Keratinocyte (primary cell): ENCODE measurements around the gene EIF3D. TPM values are rescaled to one million over a fixed set of nuclear protein-coding genes. Genes with fewer than 3 reads are reported as not detected.

ENCODE experiments used
- DNase-seq: peaks from one replicate; pipeline ENCODE4 v3.0.0-alpha.2; 2011; ENCODE audit warnings: low read depth, missing footprints, low spot score
- FAIRE-seq: peaks from 2 replicates; lab custom pipeline; 2011; peaks lifted over from hg19 to GRCh38; lab: Jason Lieb, UNC
- H2AFZ ChIP-seq: 2 replicates; pipeline ENCODE4 v1.6.0; 2012; ENCODE audit warnings: low read length, control low read depth, inconsistent platforms; ENCODE audit not compliant: control insufficient read depth
- H3K27ac ChIP-seq: 2 replicates; pipeline ENCODE4 v1.5.1; 2011; ENCODE audit warnings: low read length; ENCODE audit not compliant: control insufficient read depth, insufficient read depth
- H3K27me3 ChIP-seq: 3 replicates; pipeline ENCODE4 v1.6.0; 2011; ENCODE audit warnings: low read length; ENCODE audit not compliant: control insufficient read depth, insufficient read depth; ENCODE audit errors: extremely low read depth
- H3K36me3 ChIP-seq, 2 experiments: 2 replicates in 1 of 2; 3 replicates in 1 of 2; pipeline ENCODE4 v1.5.1; 2011; ENCODE audit warnings: low read length in 2 of 2, mild to moderate bottlenecking in 1 of 2; ENCODE audit not compliant: control insufficient read depth in 2 of 2, insufficient read depth in 2 of 2; ENCODE audit errors: extremely low read depth in 1 of 2
- H3K4me1 ChIP-seq: 3 replicates; pipeline ENCODE4 v1.5.1; 2011; ENCODE audit warnings: low read length; ENCODE audit not compliant: control insufficient read depth, insufficient read depth; ENCODE audit errors: extremely low read depth
- H3K4me2 ChIP-seq: 3 replicates; pipeline ENCODE4 v1.6.0; 2011; ENCODE audit warnings: low read depth, low read length; ENCODE audit not compliant: control insufficient read depth, insufficient read depth; ENCODE audit errors: extremely low read depth
- H3K4me3 ChIP-seq, 3 experiments: fragments of 200-600 bp in 1 of 3; sonication (generic) in 1 of 3; 2 replicates in 2 of 3; 3 replicates in 1 of 3; pipeline ENCODE4 v1.5.1; 2011 to 2016; ENCODE audit warnings: low read length in 3 of 3, mild to moderate bottlenecking in 3 of 3, control low read depth in 2 of 3, inconsistent platforms in 1 of 3, low read depth in 1 of 3, mixed read lengths in 1 of 3, mixed run types in 1 of 3, moderate library complexity in 1 of 3; ENCODE audit not compliant: control insufficient read depth in 2 of 3, insufficient read depth in 2 of 3; ENCODE audit errors: extremely low read depth in 1 of 3
- H3K79me2 ChIP-seq: 2 replicates; pipeline ENCODE4 v1.6.0; 2012; ENCODE audit warnings: low read length; ENCODE audit not compliant: control insufficient read depth, insufficient read depth
- H3K9ac ChIP-seq: 3 replicates; pipeline ENCODE4 v1.6.0; 2011; ENCODE audit warnings: low read length; ENCODE audit not compliant: control insufficient read depth, insufficient read depth; ENCODE audit errors: extremely low read depth
- H3K9me1 ChIP-seq: 3 replicates; pipeline ENCODE4 v1.6.0; 2011; ENCODE audit warnings: low read length; ENCODE audit not compliant: control insufficient read depth, insufficient read depth; ENCODE audit errors: extremely low read depth
- H3K9me3 ChIP-seq: 2 replicates; pipeline ENCODE4 v1.5.1; 2012; ENCODE audit warnings: low read depth, low read length; ENCODE audit not compliant: control insufficient read depth
- H4K20me1 ChIP-seq: 3 replicates; pipeline ENCODE4 v1.6.0; 2011; ENCODE audit warnings: low read length; ENCODE audit not compliant: control insufficient read depth, insufficient read depth; ENCODE audit errors: extremely low read depth
- CTCF ChIP-seq, 3 experiments: IDR thresholded peaks in 1 of 3; conservative IDR thresholded peaks in 1 of 3; optimal IDR thresholded peaks in 1 of 3; 2 replicates in 2 of 3; 3 replicates in 1 of 3; pipeline versions ENCODE3 to v1.5.1; 2011; ENCODE audit warnings: low read length in 3 of 3, mild to moderate bottlenecking in 3 of 3, moderate library complexity in 2 of 3, control low read depth in 1 of 3, inconsistent platforms in 1 of 3; ENCODE audit not compliant: insufficient read depth in 2 of 3; ENCODE audit errors: extremely low read depth in 1 of 3
- EZH2 ChIP-seq: IDR thresholded peaks from one replicate; pipeline ENCODE4 v1.6.1; 2012; ENCODE audit warnings: inconsistent platforms, mild to moderate bottlenecking, low read length, moderate library complexity
- dilution Hi-C: fragments of 300-500 bp; cut with MboI; formaldehyde crosslinking; loops from one replicate; pipeline ENCODE4 v1.7.0; 2020; ENCODE audit warnings: low sequenced_read_pairs; ENCODE audit not compliant: extremely low pct_ligation_motif_present
- polyA plus RNA-seq, 5 experiments: library from polyadenylated mRNA; depleted of rRNA in 3 of 5; stranded (reverse) in 3 of 5; stranded (forward) in 1 of 5; unstranded in 1 of 5; fragments of >200 nt; gene quantifications; 1 replicate in 1 of 5; 2 replicates in 3 of 5; 3 replicates in 1 of 5; pipeline versions ENCODE4 v1.2.1 to v1.2.3, GENCODE V29; 2011 to 2012; ENCODE audit warnings: missing spikeins in 2 of 5, low read depth in 1 of 5, low replicate concordance in 1 of 5

The EIF3D gene
- polyA plus RNA-seq, 1 donor (not counting 4 experiments of a cell fraction or from before 2014, with no cell fraction given): 408 TPM

- Histone ChIP-seq H3K4me1 (peaks cover 14% of the 10 kb centered on the region), H3K4me3 (no peak overlapping the region), H3K4me2 (no peak overlapping the region), H2AFZ (no peak overlapping the region), H3K9me1 (no peaks in the 10 kb centered on the region), H3K9ac (no peak overlapping the region), H3K79me2 (peaks cover 15% of the 10 kb centered on the region), H3K36me3 (peaks cover 0 to 3% of the 10 kb centered on the region in 2 experiments), H4K20me1 (no peaks in the 10 kb centered on the region), H3K27me3 (no peaks in the 10 kb centered on the region), H3K9me3 (no peaks in the 10 kb centered on the region), H3K27ac (no peak overlapping the region)
- no peak for FAIRE-seq
- DNase-seq: no peak
- dilution Hi-C loops: no loop called here
- no peak for TF ChIP-seq EZH2
- TF ChIP-seq CTCF (optimal IDR thresholded peaks at IDR 0.05 in 1 of 3, IDR thresholded peaks at IDR 0.05 in 1 of 3, conservative IDR thresholded peaks at IDR 0.05 in 1 of 3; ENCODE audit: extremely low read depth in 1 of 3, insufficient read depth in 2 of 3, low read length in 3 of 3): no peak
These were observed 3.5 kb upstream of the EIF3D start for GRCh38 chr22:36532466-36532865.

- H3K79me2 ChIP-seq: peaks cover 49% of the 10 kb centered on the region
- dilution Hi-C loops: no loop called here
- H3K27me3 ChIP-seq: no peaks in the 10 kb centered on the region
- peaks cover 22% of the 10 kb centered on the region for H3K4me1 ChIP-seq
- no peaks in the 10 kb centered on the region for H3K9me3 ChIP-seq
- peak overlapping the region; percentile 85 for H3K4me2 ChIP-seq
- DNase-seq (no peak), FAIRE-seq (no peak)
- H3K36me3 ChIP-seq: peaks cover 17 to 40% of the 10 kb centered on the region in 2 experiments
- peak overlapping the region; percentile 99 for H3K9ac ChIP-seq
- no peaks in the 10 kb centered on the region for H3K9me1 ChIP-seq
- H3K27ac ChIP-seq: peak overlapping the region; percentile 98
- H2AFZ ChIP-seq: peak overlapping the region; percentile 80
- peaks cover 14% of the 10 kb centered on the region for H4K20me1 ChIP-seq
- TF ChIP-seq EZH2 (no peak), CTCF (optimal IDR thresholded peaks at IDR 0.05 in 1 of 3, IDR thresholded peaks at IDR 0.05 in 1 of 3, conservative IDR thresholded peaks at IDR 0.05 in 1 of 3; ENCODE audit: extremely low read depth in 1 of 3, insufficient read depth in 2 of 3, low read length in 3 of 3) (no peak)
- H3K4me3 ChIP-seq: peak overlapping the region; percentile 72 to 100 (median 100)
These were observed 625 bp downstream of the EIF3D start for GRCh38 chr22:36528341-36528740.
